Measurements from ENCODE around the gene MBLAC1. TPM values are rescaled to one million over a fixed set of nuclear protein-coding genes. Genes with fewer than 3 reads are reported as not detected.

Gene MBLAC1
- total and polyA plus RNA-seq, 10 of the 15 experiments (the other 5 are each of a cell fraction or from before 2014, with no cell fraction given): 0.24 to 3.2 (median 1.8) TPM; not detected in 1

- DNase-seq (ENCODE audit: low read depth, low spot score) (no peak), ATAC-seq (no peak), FAIRE-seq (no peak)
- ChIA-PET RAD21 (ENCODE audit: unreplicated experiment) (no interaction called here), CTCF (interaction anchor here (0.7 kb wide), 2 partner anchors 11 to 93 kb away, joined by 3 read pairs; no protein-coding TSS in a partner anchor), POLR2A (interaction anchor here (0.5 to 0.9 kb wide), 3 partner anchors 15 to 46 kb away, joined by 3 to 5 read pairs (median 3); partner anchors contain the start of gene MCM7), SMC1A (ENCODE audit: uncharacterized antibody, unreplicated experiment) (no interaction called here)
- H3K27ac ChIP-seq (ENCODE audit: control insufficient read depth, insufficient read depth): no peak overlapping the region
- no peak overlapping the region for H3K9ac ChIP-seq (ENCODE audit: control insufficient read depth, insufficient read depth, low read length)
- H4K20me1 ChIP-seq (ENCODE audit: control insufficient read depth, insufficient read depth): no peaks in the 10 kb centered on the region
- peaks cover 11% of the 10 kb centered on the region for H3K4me1 ChIP-seq (ENCODE audit: control insufficient read depth, insufficient read depth, low read length)
- H3K4me2 ChIP-seq (ENCODE audit: control insufficient read depth, insufficient read depth): no peak overlapping the region
- intact Hi-C loops (cut with micrococcal nuclease; ENCODE audit: unreplicated experiment) (loop anchor here (10.0 kb wide), 1 partner anchor 171 kb away; the partner anchor contains the start of gene TRIM4), in situ Hi-C loops (cut with MboI) (no loop called here)
- H3K9me3 ChIP-seq (replicated peaks; ENCODE audit: control insufficient read depth, insufficient read depth, low read length): no peaks in the 10 kb centered on the region
- TF ChIP-seq CEBPZ (IDR thresholded peaks at IDR 0.05; ENCODE audit: low read depth, low read length) (no peak), BMI1 (IDR thresholded peaks at IDR 0.05; ENCODE audit: borderline replicate concordance) (no peak), SPI1 (IDR thresholded peaks at IDR 0.05; ENCODE audit: borderline replicate concordance, insufficient read depth, low read depth, low read length) (no peak), CBX3 (IDR thresholded peaks at IDR 0.05; ENCODE audit: borderline replicate concordance, low read depth) (no peak), SP1 (IDR thresholded peaks at IDR 0.05; ENCODE audit: low read depth, low read length) (no peak), PAX8 (IDR thresholded peaks at IDR 0.05) (no peak), HSF1 (IDR thresholded peaks at IDR 0.05; ENCODE audit: low read depth, low read length) (no peak), PML (IDR thresholded peaks at IDR 0.05; ENCODE audit: low read length) (no peak), JUND (IDR thresholded peaks at IDR 0.05; ENCODE audit: low read depth, low read length) (no peak), ZNF274 (IDR thresholded peaks at IDR 0.05; ENCODE audit: insufficient read depth, insufficient read length) (no peak), POLR2AphosphoS5 (IDR thresholded peaks at IDR 0.05; ENCODE audit: low read length) (no peak), MTA2 (IDR thresholded peaks at IDR 0.05; ENCODE audit: low read depth) (no peak), ESRRA (IDR thresholded peaks at IDR 0.05; ENCODE audit: low read length) (no peak), FOXM1 (IDR thresholded peaks at IDR 0.05; ENCODE audit: low read depth, low read length) (no peak)
- no TSS peak for BruUV-seq (replicated peaks)
- H3K27me3 ChIP-seq (replicated peaks in 1 of 2; ENCODE audit: control insufficient read depth in 2 of 2, insufficient read depth in 2 of 2, low read length in 1 of 2): no peaks in the 10 kb centered on the region
- WGBS (ENCODE audit: insufficient coverage, insufficient replicate concordance, low lambda C conversion rate, missing lambda C conversion rate): 56% methylated on average over 3 of the region's 3 CpGs
- peaks cover 0 to under 1% of the 10 kb centered on the region in 2 experiments; a peak in 2 of 4 replicates for H3K36me3 ChIP-seq (ENCODE audit: control insufficient read depth in 2 of 2, insufficient read depth in 2 of 2, low read length in 1 of 2)
- H3K4me3 ChIP-seq: no peak overlapping the region
- peaks cover 24% of the 10 kb centered on the region for H3K79me2 ChIP-seq (ENCODE audit: control insufficient read depth, insufficient read depth, low read length)
- H2AFZ ChIP-seq (ENCODE audit: control insufficient read depth, low read depth, low read length): no peak overlapping the region
These were observed 41.3 kb upstream of the MBLAC1 start for GRCh38 chr7:100085515-100085914.

All from GM12878 (cell line).